ENCODE data around the gene MCEE. TPM values are rescaled to one million over a fixed set of nuclear protein-coding genes. Genes with fewer than 3 reads are reported as not detected.
A peak's percentile ranks its signal among the peaks of the same experiment; 100 is the strongest.

MCEE gene
- total and polyA plus RNA-seq, 4 donors = 13.1 to 57.6 (median 23.9) TPM

GRCh38 chr2:71070294-71071093 lies 59.5 kb downstream of the MCEE start:
- no peak for DNase-seq (ENCODE audit: low spot score)
- 79% methylated on average over 10 of the region's 10 CpGs for WGBS

GRCh38 chr2:71069376-71069775 lies 60.7 kb downstream of the MCEE start:
- Histone ChIP-seq H3K36me3 (ENCODE audit: control insufficient read depth in 4 of 4, insufficient read depth in 3 of 4, low read depth in 1 of 4, low read length in 3 of 4) (peaks cover 0 to 17% (median 11%) of the 10 kb centered on the region in 4 donors), H3K4me1 (ENCODE audit: control insufficient read depth in 4 of 4, insufficient read depth in 4 of 4, low read length in 3 of 4) (peaks cover 0 to 29% (median 15%) of the 10 kb centered on the region in 4 donors), H3K4me3 (ENCODE audit: low read depth in 1 of 3, low read length in 3 of 3) (peak overlapping the region; percentile 68 to 90 (median 83)), H3K27me3 (ENCODE audit: control insufficient read depth in 4 of 4, insufficient read depth in 4 of 4, low read length in 3 of 4) (no peaks in the 10 kb centered on the region), H3K9me3 (ENCODE audit: control insufficient read depth in 4 of 4, low read length in 3 of 4) (no peaks in the 10 kb centered on the region), H3K9ac (ENCODE audit: low read depth in 1 of 2, low read length in 2 of 2) (peak overlapping the region in 1 of 2 donors; percentile 65), H3K27ac (ENCODE audit: low read depth in 1 of 2, low read length in 2 of 2) (peak overlapping the region in 1 of 2 donors; percentile 92)
- WGBS = 53% methylated on average over 5 of the region's 5 CpGs
- no peak for DNase-seq (ENCODE audit: low spot score)
- TF ChIP-seq TAF1 (conservative IDR thresholded peaks at IDR 0.05) = no peak
- no peak for TF ChIP-seq EGR1 (IDR thresholded peaks at IDR 0.05; ENCODE audit: low read depth in 2 of 2)
- TF ChIP-seq REST (IDR thresholded peaks at IDR 0.05) = no peak
- TF ChIP-seq HNF4G (IDR thresholded peaks at IDR 0.05) = no peak
- no peak for TF ChIP-seq RAD21 (IDR thresholded peaks at IDR 0.05)
- TF ChIP-seq HNF4A (conservative IDR thresholded peaks at IDR 0.05) = no peak
- no peak for TF ChIP-seq YY1 (IDR thresholded peaks at IDR 0.05)
- no peak for TF ChIP-seq SP1 (IDR thresholded peaks at IDR 0.05)
- no peak for TF ChIP-seq FOXA2 (IDR thresholded peaks at IDR 0.05)
- no peak for TF ChIP-seq CTCF (IDR thresholded peaks at IDR 0.05; ENCODE audit: low read depth, low read length, missing input control)
- no peak for TF ChIP-seq GABPA (IDR thresholded peaks at IDR 0.05 in 1 of 2, conservative IDR thresholded peaks at IDR 0.05 in 1 of 2)
- no peak for TF ChIP-seq ATF3 (IDR thresholded peaks at IDR 0.05)
- no peak for TF ChIP-seq FOXA1 (IDR thresholded peaks at IDR 0.05)
- no peak for TF ChIP-seq NR2F2 (IDR thresholded peaks at IDR 0.05)
- no peak for TF ChIP-seq ZBTB33 (IDR thresholded peaks at IDR 0.05)
- no peak for TF ChIP-seq MAX (IDR thresholded peaks at IDR 0.05)
- TF ChIP-seq JUND (IDR thresholded peaks at IDR 0.05) = no peak
- TF ChIP-seq RXRA (IDR thresholded peaks at IDR 0.05) = no peak

More at GRCh38 chr2:71070294-71071093, 59.5 kb downstream of the MCEE start:
- Histone ChIP-seq H3K27me3 (ENCODE audit: control insufficient read depth in 4 of 4, insufficient read depth in 4 of 4, low read length in 3 of 4) (no peaks in the 10 kb centered on the region), H3K9me3 (ENCODE audit: control insufficient read depth in 4 of 4, low read length in 3 of 4) (no peaks in the 10 kb centered on the region), H3K27ac (ENCODE audit: low read depth in 1 of 2, low read length in 2 of 2) (no peak overlapping the region), H3K4me3 (ENCODE audit: low read depth in 1 of 3, low read length in 3 of 3) (no peak overlapping the region), H3K9ac (ENCODE audit: low read depth in 1 of 2, low read length in 2 of 2) (no peak overlapping the region), H3K4me1 (ENCODE audit: control insufficient read depth in 4 of 4, insufficient read depth in 4 of 4, low read length in 3 of 4) (peaks cover 0 to 29% (median 15%) of the 10 kb centered on the region in 4 donors), H3K36me3 (ENCODE audit: control insufficient read depth in 4 of 4, insufficient read depth in 3 of 4, low read depth in 1 of 4, low read length in 3 of 4) (peaks cover 0 to 21% (median 13%) of the 10 kb centered on the region in 4 donors)
- TF ChIP-seq RAD21 (IDR thresholded peaks at IDR 0.05) (peak in 1 of 2 donors; percentile 30), FOXA1 (IDR thresholded peaks at IDR 0.05) (no peak)

All from liver (tissue), 9 donors.